Suprapubic skin (tissue), 4 donors: ENCODE data around the gene FOSB. TPM values are rescaled to one million over a fixed set of nuclear protein-coding genes. Genes with fewer than 3 reads are reported as not detected.

Source experiments
- DNase-seq, 2 donors: peaks; one replicate each; pipeline ENCODE4 v3.0.0-alpha.2; 2019; ENCODE audit warnings: low spot score in 2 of 2
- H3K27ac ChIP-seq: fragments of 200-600 bp; sonication (generic); one replicate; pipeline ENCODE4 v1.5.1; 2019
- H3K27me3 ChIP-seq: fragments of 200-600 bp; sonication (generic); one replicate; pipeline ENCODE4 v1.5.1; 2019
- H3K36me3 ChIP-seq: fragments of 200-600 bp; sonication (generic); one replicate; pipeline ENCODE4 v1.5.1; 2019
- H3K4me1 ChIP-seq: fragments of 200-600 bp; sonication (generic); one replicate; pipeline ENCODE4 v1.5.1; 2019
- H3K4me3 ChIP-seq: fragments of 200-600 bp; sonication (generic); one replicate; pipeline ENCODE4 v1.5.1; 2019; ENCODE audit warnings: mild to moderate bottlenecking
- H3K9me3 ChIP-seq: fragments of 200-600 bp; sonication (generic); one replicate; pipeline ENCODE4 v1.5.1; 2019
- CTCF ChIP-seq, 2 donors: fragments of 200-600 bp in 1 of 2; fragments of 450-650 bp in 1 of 2; sonication (generic) in 1 of 2; IDR thresholded peaks; one replicate each; pipeline ENCODE4 v1.5.1; 2016 to 2019; ENCODE audit warnings: antibody characterized with exemption in 2 of 2, mild to moderate bottlenecking in 1 of 2, moderate library complexity in 1 of 2
- EP300 ChIP-seq: sonication (generic); formaldehyde crosslinking; IDR thresholded peaks from one replicate; pipeline ENCODE4 v1.6.1; 2017; ENCODE audit warnings: antibody characterized with exemption
- POLR2A ChIP-seq, 2 donors: fragments of 450-650 bp; IDR thresholded peaks; one replicate each; pipeline ENCODE4 v1.6.1; 2017; ENCODE audit warnings: antibody characterized with exemption in 2 of 2, mild to moderate bottlenecking in 2 of 2, moderate library complexity in 2 of 2
- POLR2AphosphoS5 ChIP-seq, 3 donors: sonication (generic); formaldehyde crosslinking; IDR thresholded peaks; one replicate each; pipeline ENCODE4 v1.6.1; 2017; ENCODE audit warnings: antibody characterized with exemption in 3 of 3
- WGBS: methylation state at CpG from one replicate; pipeline ENCODE4 v1.1.5; 2018; 5-methylcytosine and 5-hydroxymethylcytosine counted together
- total RNA-seq, 4 donors: library from RNA; depleted of rRNA; stranded (reverse); fragments of >200 nt; gene quantifications; one replicate each; pipeline ENCODE4 v1.1.0, GENCODE V29; 2016

FOSB gene
- total RNA-seq, 4 donors from 2014 or later = 326 to 676 (median 518) TPM

DNA sequence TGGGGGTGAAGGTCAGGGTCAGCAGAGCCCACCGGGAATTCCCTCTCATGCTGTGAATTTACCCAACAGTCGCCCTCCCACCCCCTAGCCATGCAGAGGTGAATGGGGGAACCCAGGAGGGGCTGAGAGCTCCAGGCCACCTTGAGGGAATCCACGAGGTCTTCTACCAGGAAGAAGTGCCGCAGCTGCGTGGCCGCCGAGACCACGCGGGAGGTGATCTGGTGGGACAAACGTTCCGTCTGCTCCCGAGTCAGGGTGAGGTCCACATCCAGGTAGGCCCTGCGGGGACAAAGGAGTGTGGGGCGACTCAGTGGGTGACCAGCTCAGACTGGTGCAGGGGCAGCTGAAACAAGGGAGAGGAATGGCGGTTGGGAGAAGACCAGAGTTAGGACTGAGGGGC, 20.9 kb downstream of the FOSB start:
- WGBS = 97% methylated on average over 15 of the region's 15 CpGs
- Histone ChIP-seq H3K4me3 (no peak overlapping the region), H3K27me3 (no peaks in the 10 kb centered on the region), H3K4me1 (peaks cover 21% of the 10 kb centered on the region), H3K27ac (no peak overlapping the region), H3K36me3 (no peaks in the 10 kb centered on the region), H3K9me3 (no peaks in the 10 kb centered on the region)
- no peak for DNase-seq
- TF ChIP-seq CTCF (IDR thresholded peaks at IDR 0.05) (no peak), POLR2A (IDR thresholded peaks at IDR 0.05) (no peak), EP300 (no peak), POLR2AphosphoS5 (IDR thresholded peaks at IDR 0.05) (no peak)

DNA sequence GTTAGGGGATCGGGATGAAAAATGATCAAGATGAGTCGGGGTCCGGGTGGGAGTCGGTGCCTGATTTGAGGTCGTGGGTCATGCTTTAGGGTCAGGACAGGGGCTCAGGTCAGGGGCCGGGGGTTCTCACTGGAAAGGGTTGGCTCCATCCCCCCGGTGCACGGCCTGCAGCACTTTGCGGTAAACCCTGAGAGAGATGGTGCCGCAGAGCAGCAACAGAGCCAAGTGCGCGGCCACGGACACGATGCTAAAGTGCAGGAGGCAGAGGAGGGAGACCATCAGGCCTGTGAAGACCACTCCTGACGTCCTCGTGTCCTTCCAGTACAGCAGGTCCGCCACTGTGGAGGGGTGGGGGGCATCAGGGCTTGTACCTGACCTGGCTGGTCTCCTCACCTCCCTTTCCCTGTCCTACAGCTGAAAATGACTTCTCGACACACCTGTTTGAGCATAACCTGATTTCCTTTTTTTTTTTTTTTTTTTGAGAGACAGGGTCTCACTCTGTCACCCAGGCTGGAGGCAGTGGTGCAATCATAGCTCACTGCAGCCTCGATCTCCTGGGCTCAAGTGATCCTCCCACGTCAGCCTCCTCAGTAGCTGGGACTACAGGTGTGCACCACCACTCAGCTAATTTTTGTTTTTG, 21.5 kb downstream of the FOSB start:
- WGBS = 93% methylated on average over 19 of the region's 20 CpGs
- no peaks in the 10 kb centered on the region for H3K36me3 ChIP-seq
- no peaks in the 10 kb centered on the region for H3K27me3 ChIP-seq
- H3K4me3 ChIP-seq = no peak overlapping the region
- peaks cover 24% of the 10 kb centered on the region for H3K4me1 ChIP-seq
- TF ChIP-seq CTCF (IDR thresholded peaks at IDR 0.05) = no peak
- TF ChIP-seq POLR2AphosphoS5 (IDR thresholded peaks at IDR 0.05) = no peak
- no peak for TF ChIP-seq POLR2A (IDR thresholded peaks at IDR 0.05)
- no peak for TF ChIP-seq EP300
- DNase-seq = no peak
- H3K27ac ChIP-seq = no peak overlapping the region
- H3K9me3 ChIP-seq = no peaks in the 10 kb centered on the region

DNA sequence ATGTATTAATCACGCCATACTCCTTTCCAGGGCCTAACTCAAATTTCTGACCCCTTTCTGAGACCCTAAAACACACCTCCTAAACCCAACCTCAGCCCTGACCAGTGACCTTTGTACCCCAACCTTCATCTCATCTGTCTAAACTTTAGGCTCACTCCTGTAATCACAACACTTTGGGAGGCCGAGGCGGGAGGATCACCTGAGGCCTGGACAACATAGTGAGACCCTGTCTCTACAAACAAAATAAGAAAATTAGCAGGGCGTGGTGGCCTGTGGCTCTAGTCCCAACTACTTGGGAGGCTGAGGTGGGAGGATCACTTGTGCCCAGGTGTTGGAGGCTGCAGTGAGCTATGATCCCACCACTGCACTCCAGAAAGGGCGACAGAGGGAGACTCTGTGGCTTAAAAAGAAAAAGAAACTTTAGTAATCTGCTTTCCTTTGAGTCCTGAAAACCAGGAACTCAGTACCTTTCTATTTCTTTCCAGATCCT, 24.4 kb downstream of the FOSB start:
- no peak for DNase-seq
- Histone ChIP-seq H3K9me3 (no peaks in the 10 kb centered on the region), H3K4me1 (peaks cover 29% of the 10 kb centered on the region), H3K27ac (no peak overlapping the region), H3K27me3 (no peaks in the 10 kb centered on the region), H3K4me3 (peak overlapping the region; percentile 51), H3K36me3 (no peaks in the 10 kb centered on the region)
- TF ChIP-seq POLR2A (IDR thresholded peaks at IDR 0.05) (no peak), EP300 (no peak), CTCF (IDR thresholded peaks at IDR 0.05) (no peak), POLR2AphosphoS5 (IDR thresholded peaks at IDR 0.05) (no peak)
- 90% methylated on average over 5 of the region's 5 CpGs for WGBS

DNA sequence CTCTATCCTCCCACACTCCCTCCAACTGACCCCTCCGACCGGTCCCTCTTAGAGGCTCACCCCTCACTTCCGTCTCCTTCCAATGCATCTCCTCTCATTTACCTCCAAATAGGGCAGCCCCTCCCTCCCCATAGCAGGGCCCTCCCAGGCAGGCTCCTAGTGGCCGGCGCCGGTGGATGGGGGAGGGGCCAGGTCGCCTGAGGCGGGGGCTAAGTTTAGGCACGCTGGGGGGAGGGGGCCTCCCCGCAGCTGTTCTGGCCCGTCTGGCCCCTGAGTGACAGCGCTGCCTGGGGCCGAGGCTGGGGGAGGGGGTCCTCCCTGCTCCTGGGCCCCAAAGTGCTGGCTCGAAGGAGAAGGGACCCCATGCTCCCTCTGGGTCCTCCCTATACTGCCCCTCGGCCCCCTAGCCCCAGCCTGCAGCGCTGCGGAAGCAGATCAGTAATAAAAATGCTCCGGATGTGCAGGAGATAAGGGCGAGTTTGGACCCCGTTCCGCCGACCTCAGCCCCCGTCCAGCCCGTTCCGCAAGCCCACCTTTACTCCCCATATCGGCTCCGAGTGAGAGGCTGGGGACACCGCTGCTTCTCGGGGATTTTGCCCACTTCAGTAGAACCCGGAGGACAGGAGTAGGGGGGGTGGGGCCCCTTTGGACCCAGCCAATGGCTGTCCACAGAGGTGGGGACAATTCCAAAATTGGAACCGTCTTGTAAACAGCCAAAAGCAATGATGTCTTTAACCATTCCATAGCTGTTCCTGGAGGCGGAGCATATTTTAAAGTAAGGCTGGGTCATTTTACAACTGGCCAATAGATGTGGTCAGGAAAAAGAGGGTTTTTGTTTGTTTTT, 25.1 kb downstream of the FOSB start:
- 9% methylated on average over 30 of the region's 32 CpGs for WGBS
- TF ChIP-seq CTCF (IDR thresholded peaks at IDR 0.05) (no peak), POLR2AphosphoS5 (IDR thresholded peaks at IDR 0.05) (no peak), POLR2A (IDR thresholded peaks at IDR 0.05) (no peak), EP300 (no peak)
- Histone ChIP-seq H3K36me3 (no peaks in the 10 kb centered on the region), H3K27me3 (no peaks in the 10 kb centered on the region), H3K27ac (no peak overlapping the region), H3K4me3 (peak overlapping the region; percentile 51), H3K4me1 (peaks cover 35% of the 10 kb centered on the region), H3K9me3 (no peaks in the 10 kb centered on the region)
- DNase-seq = no peak

GRCh38 chr19:45494261-45494916, 26.6 kb downstream of the FOSB start:
- WGBS = 88% methylated on average over 32 of the region's 39 CpGs
- TF ChIP-seq POLR2AphosphoS5 (IDR thresholded peaks at IDR 0.05) = no peak
- no peak for TF ChIP-seq CTCF (IDR thresholded peaks at IDR 0.05)
- TF ChIP-seq POLR2A (IDR thresholded peaks at IDR 0.05) = no peak
- TF ChIP-seq EP300 = no peak
- no peak for DNase-seq
- Histone ChIP-seq H3K9me3 (no peaks in the 10 kb centered on the region), H3K27ac (no peak overlapping the region), H3K4me1 (peaks cover 49% of the 10 kb centered on the region), H3K4me3 (no peak overlapping the region), H3K27me3 (no peaks in the 10 kb centered on the region), H3K36me3 (no peaks in the 10 kb centered on the region)
